Measurements from ENCODE around the gene ASH1L.
"Not testable (repeated sequence)": the region's sequence is repeated elsewhere in the genome, so short reads cannot be mapped to it uniquely, and the experiment has no call there.

The ASH1L gene, protein sequence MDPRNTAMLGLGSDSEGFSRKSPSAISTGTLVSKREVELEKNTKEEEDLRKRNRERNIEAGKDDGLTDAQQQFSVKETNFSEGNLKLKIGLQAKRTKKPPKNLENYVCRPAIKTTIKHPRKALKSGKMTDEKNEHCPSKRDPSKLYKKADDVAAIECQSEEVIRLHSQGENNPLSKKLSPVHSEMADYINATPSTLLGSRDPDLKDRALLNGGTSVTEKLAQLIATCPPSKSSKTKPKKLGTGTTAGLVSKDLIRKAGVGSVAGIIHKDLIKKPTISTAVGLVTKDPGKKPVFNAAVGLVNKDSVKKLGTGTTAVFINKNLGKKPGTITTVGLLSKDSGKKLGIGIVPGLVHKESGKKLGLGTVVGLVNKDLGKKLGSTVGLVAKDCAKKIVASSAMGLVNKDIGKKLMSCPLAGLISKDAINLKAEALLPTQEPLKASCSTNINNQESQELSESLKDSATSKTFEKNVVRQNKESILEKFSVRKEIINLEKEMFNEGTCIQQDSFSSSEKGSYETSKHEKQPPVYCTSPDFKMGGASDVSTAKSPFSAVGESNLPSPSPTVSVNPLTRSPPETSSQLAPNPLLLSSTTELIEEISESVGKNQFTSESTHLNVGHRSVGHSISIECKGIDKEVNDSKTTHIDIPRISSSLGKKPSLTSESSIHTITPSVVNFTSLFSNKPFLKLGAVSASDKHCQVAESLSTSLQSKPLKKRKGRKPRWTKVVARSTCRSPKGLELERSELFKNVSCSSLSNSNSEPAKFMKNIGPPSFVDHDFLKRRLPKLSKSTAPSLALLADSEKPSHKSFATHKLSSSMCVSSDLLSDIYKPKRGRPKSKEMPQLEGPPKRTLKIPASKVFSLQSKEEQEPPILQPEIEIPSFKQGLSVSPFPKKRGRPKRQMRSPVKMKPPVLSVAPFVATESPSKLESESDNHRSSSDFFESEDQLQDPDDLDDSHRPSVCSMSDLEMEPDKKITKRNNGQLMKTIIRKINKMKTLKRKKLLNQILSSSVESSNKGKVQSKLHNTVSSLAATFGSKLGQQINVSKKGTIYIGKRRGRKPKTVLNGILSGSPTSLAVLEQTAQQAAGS (N-terminal part only)
- total RNA-seq, result 214 to 370 (median 299) reads per million in 4 donors

DNA sequence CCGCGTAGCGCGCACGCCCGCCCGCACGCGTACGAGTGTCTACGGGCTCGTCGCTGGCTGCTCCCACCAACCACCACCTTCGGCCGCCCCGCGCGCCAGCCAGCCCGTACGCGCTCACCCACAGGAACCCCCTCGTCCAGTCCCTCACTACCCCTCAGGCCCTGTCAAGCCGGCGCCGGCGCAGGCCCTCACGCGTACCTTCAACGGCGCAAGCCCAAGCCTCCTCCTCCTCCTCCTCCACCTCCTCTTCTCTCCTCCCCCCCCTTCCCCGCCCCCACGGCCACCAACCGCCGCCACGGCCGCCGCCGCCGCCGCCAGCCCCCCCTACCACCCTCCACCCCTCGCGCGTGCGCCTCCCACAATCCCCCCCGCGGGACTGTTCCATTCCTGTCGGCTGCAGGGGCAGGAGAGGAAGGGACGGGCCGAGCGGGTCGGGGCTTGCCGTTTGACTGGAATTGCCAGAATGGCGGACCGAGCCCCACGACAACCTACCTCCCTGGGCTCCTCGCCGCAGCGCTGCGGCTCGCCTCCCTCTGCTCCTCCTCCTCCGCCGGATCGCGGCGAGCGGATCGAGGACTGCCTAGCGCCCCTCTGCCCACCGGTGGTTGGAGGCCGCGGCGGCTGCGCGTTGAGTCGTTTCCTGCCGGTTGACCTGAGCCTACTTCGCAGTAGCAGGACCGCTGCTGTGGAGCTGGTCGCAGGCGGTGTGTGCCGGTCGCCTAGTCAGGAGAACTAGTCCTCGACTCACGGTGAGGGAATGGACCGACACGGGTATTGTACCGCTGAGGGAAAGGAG, at the start of gene ASH1L:
Gene ASH1L (minus strand): TSS at position 223 of the 796 bp plus-strand sequence. CDS start 41,284 bp downstream, outside the sequence.
- DNase-seq, result peak; percentile 85 to 94 (median 88)

DNA sequence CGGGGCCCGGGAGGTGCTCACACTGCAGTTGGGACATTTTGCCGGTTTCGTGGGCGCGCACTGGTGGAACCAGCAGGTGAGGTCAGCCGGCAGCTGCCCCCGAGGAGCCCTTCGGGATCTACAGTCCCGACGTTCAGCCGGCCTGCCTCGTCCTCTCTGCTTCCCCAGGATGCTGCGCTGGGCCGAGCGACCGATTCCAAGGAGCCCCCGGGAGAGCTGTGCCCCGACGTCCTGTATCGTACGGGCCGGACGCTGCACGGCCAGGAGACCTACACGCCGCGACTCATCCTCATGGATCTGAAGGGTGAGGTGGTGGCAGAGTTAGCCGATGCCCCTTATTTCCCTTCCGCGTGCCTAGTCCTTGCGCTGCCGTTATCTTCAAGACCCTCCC, 47.6 kb upstream of the ASH1L start:
- DNase-seq, result not testable (repeated sequence)

DNA sequence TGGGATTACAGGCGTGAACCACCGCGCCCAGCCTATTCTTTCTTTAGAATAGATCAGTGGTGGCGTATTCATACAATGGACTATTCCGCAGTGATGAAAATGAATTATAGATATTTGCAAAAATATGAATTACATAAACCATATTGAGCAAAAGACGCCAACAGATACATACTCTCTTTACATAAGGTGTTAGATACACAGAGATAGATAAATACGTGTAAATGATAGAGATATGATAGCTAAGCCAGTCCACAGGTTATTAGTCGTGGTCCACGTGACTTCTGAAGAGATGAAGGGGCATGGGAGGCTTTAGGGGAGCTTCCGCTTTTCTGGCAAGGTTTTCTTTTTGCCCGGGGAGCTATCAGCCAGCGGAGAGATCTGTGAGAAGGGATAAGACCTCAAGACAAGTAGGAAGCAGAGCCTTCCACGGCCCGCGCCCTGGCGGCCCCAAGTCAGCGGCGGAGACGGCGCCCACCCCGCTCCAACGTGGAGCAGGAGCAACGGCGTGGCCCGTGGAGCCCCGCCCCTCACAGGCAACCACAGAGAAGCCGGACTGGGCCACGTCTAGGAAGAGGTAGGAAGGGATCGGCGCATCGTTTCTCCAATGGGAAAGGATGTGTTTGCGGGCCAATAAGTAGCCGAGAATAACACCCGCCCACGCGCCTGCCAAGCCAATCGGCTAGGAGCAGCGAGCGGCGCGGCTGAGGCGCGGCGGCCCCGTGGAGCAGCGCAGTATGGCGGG, 47.1 kb upstream of the ASH1L start, which contains the start of gene MSTO1:
Gene MSTO1 (plus strand): TSS at position 704 of the 742 bp plus-strand sequence. CDS start 31 bp downstream, at position 735.
- DNase-seq, result peak; percentile 81 to 96 (median 91)

DNA sequence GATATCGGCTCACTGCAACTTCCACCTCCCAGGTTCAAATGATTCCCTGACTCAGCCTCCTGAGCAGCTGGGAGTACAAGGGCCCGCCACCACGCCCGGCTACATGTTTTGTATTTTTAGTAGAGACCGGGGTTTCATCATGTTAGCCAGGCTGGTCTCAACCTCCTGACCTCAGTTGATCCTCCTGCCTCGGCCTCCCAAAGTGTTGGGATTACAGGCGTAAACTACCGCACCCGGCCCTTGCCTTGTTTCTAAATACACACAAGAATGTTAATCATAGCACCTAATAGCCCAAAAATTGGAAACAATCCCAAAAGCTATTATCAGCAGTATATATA, 46.3 kb upstream of the ASH1L start:
- DNase-seq, result no peak

DNA sequence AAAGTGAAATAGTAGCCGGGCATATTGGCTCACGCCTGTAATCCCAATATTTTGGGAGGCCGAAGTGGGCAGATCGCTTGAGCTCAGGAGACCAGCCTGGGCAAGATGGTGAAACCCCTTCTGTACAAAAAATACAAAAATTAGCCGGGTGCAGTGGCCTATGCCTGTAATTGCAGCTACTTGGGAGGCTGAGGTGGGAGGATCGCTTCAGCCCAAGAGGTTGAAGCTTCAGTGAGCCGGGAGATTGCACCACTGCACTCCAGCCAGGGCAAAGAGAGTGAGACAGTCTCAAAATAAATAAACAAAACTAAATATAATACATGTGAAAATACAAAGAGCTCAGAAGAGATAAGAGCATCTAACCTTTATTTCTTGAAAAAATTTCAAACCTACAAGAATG, 45.1 kb upstream of the ASH1L start:
- no peak for DNase-seq

DNA sequence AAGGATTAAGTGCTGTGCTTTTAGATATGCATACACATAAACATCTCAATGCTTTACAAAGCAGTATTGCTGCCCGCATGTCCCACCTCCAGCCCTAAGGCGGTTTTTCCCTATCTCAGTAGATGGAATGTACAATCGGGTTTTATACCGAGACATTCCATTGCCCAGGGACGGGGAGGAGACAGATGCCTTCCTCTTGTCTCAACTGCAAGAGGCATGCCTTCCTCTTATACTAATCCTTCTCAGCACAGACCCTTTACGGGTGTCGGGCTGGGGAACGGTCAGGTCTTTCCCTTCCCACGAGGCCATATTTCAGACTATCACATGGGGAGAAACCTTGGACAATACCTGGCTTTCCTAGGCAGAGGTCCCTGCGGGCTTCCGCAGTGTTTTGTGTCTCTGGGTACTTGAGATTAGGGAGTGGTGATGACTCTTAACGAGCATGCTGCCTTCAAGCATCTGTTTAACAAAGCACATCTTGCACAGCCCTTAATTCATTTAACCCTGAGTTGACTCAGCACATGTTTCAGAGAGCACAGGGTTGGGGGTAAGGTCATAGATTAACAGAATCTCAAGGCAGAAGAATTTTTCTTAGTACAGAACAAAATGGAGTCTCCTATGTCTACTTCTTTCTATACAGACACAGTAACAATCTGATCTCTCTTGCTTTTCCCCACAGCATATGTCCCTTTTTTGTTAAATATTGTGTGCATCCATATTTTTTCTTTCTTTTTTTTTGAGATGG, 37.4 kb upstream of the ASH1L start:
- DNase-seq, result not testable (repeated sequence)

DNA sequence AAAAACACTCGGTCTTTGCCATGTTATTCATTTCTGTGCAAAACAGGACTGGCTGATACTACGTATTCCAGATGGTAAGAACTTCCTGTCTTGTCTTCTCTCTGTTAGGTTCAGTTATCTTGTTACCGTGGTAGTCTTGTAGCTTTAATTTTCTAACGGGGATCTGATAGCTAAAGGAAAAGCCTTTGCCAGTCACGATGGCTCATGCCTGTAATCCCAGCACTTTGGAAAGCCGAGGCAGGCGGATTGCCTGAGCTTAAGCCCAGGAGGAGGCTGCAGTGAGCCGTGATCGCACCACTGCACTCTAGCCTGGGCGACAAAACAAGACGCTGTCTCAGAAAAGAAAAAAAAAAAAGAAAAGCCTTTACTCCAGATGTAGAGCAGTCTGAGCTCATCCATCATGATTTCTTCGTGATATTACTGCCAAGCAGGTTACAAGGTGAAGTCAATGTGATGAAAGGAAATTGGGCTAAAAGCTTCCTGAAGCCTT, 36.3 kb upstream of the ASH1L start:
- DNase-seq, result no peak

DNA sequence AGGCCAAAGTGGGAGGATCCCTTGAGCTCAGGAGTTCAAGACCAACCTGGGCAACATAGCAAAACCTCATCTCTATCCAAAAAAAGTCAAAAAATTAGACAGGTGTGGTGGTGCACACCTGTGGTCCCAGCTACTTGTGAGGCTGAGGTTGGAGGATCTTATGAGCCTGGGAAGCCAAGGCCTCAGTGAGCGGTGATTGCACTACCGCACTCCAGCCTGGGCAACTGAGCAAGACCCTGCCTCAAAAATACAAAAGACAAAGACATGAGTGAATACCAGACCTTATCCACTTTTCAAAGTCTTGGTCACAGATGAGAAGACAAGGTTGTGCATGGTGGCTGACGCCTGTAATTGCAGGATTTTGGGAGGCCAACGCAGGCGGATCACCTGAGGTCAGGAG, 34.3 kb upstream of the ASH1L start:
- DNase-seq, result no peak

DNA sequence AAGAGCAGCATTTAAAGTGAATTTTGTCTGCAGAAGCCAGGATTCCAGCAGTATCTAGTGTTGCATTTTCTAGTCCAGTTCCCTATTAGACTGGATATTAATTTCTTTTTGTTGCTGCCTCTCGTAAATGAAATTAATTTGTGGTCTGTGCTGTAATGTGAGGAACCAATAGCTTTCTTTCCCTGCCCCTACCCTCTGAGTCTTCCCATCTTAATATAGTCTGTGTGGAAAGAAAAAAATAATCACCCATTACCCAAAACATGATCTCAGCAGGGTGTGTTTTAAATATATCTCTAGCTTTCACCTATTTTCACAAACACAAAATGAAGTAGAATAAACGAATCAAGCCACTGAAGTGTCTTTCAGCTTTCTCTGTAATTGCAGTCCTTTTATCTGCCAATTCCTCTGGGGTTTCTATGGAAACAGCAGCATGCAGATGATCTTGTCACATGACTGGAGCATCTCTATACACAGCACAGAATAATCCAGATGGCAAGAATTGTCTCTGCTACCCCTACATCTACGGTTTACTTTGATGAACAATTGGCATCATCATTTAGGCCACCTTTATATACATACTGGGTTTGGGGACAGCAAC, 33.4 kb upstream of the ASH1L start:
- DNase-seq, result not testable (repeated sequence)

DNA sequence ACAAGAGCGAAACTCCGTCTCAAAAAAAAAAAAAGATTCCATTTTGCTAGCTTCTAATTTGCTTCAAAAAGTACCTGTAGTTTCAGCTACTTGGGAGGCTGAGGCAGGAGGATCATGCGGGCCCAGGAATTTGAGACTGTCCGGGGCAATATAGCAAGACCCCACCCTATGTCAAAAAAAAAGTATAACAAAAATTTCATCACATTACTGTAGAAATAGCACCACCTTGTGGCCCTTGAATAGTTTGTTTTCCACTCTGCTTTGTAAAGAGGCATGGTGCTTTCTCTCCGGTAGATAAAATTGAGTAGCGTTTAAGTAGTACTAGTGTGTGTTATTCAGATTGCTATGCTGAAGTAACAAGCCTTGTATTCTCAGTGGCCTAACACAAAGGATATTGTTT, 29.2 kb upstream of the ASH1L start:
- peak in 3 of 5 donors; percentile 20 to 62 (median 35) for DNase-seq

DNA sequence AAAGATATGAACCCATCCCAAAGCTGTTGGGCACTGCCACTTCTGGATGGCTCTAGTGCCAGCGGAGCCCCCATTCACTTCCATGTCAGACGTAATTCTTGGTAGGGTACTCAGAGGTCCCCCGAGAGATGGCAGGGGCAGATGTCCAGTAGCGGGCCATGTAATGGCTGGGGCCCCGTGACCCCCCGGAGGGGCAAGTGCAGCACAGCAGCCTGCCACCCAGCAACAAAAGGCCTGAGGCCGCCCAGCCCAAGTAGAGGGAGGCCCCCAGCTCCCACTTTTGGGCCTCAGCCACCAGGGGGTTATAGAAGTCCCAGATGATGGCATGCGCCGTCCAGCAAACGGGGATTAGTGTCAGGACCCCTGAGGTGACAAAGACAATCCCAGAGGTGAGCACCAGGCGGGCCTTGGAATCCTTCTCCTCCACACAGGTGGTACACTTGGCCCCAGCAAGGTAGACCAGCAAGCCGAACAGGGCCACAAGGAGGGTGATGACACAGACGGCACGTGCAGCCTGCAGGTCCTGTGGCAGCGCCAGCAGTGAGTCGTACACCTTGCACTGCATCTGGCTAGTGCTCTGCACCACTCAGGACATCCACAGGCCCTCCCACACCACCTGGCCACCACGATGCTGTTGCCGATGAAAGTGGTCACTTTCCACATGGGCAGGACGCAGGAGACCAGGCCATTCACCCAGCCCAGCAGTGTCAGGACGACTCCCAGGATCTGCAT, 28.1 kb upstream of the ASH1L start:
- not testable (repeated sequence) for DNase-seq

DNA sequence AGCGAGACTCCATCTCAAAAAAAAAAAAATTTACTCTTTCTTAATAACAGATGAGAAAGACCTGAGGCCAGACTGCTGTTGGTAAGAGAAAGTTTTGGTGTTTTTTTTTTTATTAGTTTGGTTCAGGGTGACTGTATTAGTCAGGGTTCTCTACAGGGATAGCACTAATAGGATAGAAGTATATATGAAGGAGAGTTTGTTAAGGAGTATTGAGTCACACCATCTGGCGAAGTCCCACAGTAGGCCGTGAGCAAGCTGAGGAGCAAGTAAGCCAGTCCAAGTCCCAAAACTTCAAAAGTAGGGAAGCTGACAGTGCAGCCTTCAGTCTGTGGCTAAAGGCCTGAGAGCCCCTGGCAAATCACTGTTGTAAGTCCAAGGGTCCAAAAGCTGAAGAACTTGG, 26.7 kb upstream of the ASH1L start:
- not testable (repeated sequence) for DNase-seq

DNA sequence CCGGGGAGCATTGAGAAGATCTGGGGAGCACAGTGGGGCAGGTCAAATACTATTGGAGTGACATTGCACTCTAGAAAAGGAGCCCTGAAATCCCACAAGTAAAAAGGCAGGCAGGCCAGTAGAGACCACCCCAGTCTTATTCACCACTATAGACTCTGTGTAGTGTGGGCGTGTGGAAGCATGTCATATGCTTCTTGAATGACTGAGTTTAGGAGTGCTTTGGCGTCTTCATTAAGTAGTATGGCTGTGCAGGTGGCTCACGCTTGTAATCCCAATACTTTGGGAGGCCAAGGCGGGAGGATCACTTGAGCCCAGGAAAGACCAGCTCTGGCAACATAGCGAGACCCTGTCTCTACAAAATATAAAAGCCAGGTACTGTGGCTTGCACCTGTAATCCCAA, 21.2 kb upstream of the ASH1L start:
- not testable (repeated sequence) for DNase-seq

DNA sequence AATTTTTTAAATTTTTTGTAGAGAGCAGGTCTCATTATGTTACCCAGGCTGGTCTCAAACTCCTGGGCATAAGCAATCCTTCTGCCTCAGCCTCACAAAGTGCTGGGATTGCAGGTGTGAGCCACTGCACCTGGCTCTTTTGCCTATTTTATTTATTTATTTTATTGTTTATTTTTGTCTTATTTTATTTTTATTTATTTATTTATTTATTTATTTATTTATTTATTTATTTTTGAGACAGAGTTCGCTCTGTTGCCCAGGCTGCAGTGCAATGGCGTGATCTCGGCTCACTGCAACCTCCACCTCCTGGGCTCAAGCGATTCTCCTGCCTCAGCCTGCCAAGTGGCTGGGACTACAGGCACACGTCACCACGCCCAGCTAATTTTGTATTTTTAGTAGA, 13.0 kb upstream of the ASH1L start:
- DNase-seq, result not testable (repeated sequence)

DNA sequence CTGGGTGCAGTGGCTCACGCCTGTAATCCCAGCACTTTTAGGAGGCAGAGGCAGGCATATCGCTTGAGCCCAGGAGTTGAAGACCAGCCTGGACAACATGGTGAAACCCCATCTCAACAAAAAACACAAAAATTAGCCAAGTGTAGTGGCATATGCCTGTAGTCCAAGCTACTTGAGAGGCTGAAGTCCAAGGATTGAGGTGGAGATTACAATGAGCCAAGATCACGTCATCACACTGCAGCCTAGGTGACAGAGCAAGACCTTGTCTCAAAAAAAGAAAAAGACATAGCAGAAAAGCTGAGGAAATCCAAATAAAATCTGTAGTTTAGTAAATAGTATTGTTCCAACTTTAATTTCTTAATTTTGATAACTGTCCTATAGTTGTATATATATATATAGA, 11.5 kb upstream of the ASH1L start:
- DNase-seq, result no peak

DNA sequence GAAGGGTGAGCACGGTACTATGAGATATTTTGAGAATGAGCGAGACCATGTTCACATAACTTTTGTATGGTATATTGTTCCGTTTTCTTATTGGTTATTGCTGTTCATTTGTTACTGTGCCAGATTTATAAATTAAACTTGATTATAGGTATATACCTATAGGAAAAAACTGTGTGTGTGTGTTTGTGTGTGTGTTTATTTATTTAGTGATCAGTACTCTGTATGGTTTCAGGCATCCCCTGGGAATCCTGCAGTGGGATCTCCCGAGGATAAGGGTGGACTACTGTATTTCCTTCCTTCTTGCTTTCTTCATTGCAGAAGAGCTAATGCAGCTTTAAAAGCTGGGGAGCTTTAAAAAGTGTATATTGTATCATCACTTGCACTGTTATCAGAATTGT, 8.0 kb upstream of the ASH1L start:
- DNase-seq, result no peak

DNA sequence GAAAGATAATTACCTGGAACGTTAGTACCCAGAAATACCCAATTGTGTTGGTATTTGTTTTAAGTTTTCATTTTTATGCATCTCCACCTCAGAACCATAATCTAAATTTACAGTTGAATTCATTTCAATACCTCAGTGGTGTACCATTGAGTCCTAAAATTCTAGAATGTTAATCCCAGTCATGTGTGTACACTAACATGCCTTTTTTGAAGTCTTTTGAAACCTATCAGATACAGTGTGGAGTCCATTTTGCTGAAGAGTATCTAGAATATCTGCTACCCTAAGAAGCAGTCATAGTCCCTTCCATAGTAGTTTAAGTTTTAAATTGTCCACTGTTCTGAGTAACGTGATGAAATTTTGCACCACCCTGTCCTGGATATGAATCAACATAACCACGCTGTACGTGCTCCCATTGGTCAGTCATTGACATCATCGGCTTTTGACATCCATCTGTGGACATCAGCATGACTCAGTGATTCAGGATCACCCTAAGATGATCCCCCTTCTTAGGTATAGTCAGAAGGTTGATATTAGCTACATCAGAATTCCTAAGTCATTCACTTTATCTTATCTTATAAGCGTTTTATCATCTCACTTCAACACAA, 7.5 kb upstream of the ASH1L start:
- DNase-seq, result no peak

DNA sequence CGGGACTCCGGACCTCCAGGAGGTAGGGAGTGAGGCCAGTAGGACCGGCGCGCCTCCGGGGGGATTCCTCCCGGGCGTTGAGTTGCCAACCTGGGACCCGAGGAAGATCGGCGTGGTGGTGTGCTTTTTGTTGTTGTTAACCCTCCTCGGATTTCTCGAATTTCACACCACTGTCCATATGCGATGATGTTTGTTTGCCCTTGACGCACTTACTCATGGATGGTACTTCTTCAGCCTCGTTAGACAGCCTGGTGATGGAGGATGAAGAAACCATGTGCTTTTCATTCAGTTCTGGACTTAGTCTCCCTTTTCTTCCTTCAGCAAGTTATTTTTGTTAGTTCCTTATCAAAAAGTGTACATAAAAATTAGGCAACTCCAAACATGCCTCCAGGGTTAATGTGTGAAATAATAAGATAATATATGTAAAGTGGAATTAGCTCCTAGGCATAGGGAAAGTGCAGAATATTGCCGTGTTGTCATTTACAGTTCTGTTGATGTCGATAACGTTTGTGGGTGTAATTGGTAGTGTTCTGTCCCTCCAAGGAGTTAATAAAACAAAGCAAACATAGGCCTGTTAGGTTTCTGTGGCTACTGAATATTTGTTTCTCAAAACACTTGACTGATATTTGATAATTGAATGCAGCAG, 897 bp upstream of the ASH1L start:
- DNase-seq, result peak in 1 of 5 donors; percentile 11

Measured in T-helper 1 cell (primary cell).